A673 (cell line): Measurements from ENCODE around the gene C17orf100.

Experiments
- EZH2 ChIP-seq: fragments of 200-600 bp; sonication (generic); IDR thresholded peaks from 2 replicates; pipeline ENCODE4 v1.6.1; 2017; ENCODE audit warnings: borderline replicate concordance, low read depth, mild to moderate bottlenecking, mixed read lengths, antibody characterized with exemption, low read length; ENCODE audit not compliant: poor library complexity, severe bottlenecking
- TF ChIP-seq, protein P1 (sequence below): fragments of 300-800, 200-600 bp; sonication (generic); conservative IDR thresholded peaks from 2 replicates; pipeline ENCODE4 v1.5.1; 2017; ENCODE audit warnings: low read depth, mild to moderate bottlenecking, antibody characterized with exemption, low read length, moderate library complexity, mixed read lengths

DNA sequence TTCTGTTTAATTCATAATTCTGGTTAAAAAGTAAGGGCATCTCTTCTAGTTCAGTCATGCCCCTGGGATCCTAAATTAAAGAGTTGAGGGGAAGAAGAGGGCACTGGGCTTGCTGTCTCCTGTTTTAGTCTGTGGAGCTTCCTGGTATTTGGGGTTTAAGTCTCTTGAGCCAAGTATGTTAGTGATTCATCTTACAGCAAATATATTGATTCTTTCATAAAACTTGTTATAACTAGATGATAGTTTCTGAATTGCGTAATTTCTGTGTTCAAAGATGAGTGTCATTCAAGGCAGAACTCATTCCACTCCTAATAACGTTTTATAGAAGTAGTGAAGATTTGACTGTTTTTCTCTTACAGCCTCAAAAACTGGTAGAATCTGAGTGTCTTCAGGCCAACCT, 9.0 kb upstream of the C17orf100 start:
- TF ChIP-seq, protein P1, sequence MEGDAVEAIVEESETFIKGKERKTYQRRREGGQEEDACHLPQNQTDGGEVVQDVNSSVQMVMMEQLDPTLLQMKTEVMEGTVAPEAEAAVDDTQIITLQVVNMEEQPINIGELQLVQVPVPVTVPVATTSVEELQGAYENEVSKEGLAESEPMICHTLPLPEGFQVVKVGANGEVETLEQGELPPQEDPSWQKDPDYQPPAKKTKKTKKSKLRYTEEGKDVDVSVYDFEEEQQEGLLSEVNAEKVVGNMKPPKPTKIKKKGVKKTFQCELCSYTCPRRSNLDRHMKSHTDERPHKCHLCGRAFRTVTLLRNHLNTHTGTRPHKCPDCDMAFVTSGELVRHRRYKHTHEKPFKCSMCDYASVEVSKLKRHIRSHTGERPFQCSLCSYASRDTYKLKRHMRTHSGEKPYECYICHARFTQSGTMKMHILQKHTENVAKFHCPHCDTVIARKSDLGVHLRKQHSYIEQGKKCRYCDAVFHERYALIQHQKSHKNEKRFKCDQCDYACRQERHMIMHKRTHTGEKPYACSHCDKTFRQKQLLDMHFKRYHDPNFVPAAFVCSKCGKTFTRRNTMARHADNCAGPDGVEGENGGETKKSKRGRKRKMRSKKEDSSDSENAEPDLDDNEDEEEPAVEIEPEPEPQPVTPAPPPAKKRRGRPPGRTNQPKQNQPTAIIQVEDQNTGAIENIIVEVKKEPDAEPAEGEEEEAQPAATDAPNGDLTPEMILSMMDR: no peak
- no peak for TF ChIP-seq EZH2
